WTC11 (cell line): Measurements from ENCODE around the gene RAP2A.

Source experiments
- ATF2 ChIP-seq: sonication (generic); formaldehyde crosslinking; IDR thresholded peaks from 2 replicates; pipeline ENCODE4 v1.8.1; 2022; ENCODE audit warnings: low read depth, missing genetic modification reagents, borderline replicate concordance
- CDX4 ChIP-seq: fragments of 250-450 bp; sonication (Bioruptor Pico); IDR thresholded peaks from 2 replicates; pipeline ENCODE4 v1.9.0; 2021; ENCODE audit warnings: moderate library complexity, mild to moderate bottlenecking, inconsistent platforms, borderline replicate concordance
- CREM ChIP-seq: sonication (generic); formaldehyde crosslinking; IDR thresholded peaks from 2 replicates; pipeline ENCODE4 v1.8.1; 2022; ENCODE audit warnings: mild to moderate bottlenecking, missing genetic modification reagents, moderate library complexity
- ELF4 ChIP-seq: sonication (generic); formaldehyde crosslinking; IDR thresholded peaks from 2 replicates; pipeline ENCODE4 v1.8.1; 2022; ENCODE audit warnings: low read depth, mild to moderate bottlenecking, moderate library complexity, missing genetic modification reagents
- JUN ChIP-seq: sonication (generic); formaldehyde crosslinking; IDR thresholded peaks from 2 replicates; pipeline ENCODE4 v1.8.0; 2023; ENCODE audit warnings: mild to moderate bottlenecking, missing genetic modification reagents
- SP1 ChIP-seq: sonication (generic); formaldehyde crosslinking; conservative IDR thresholded peaks from 2 replicates; pipeline ENCODE4 v1.8.1; 2022; ENCODE audit warnings: missing genetic modification reagents
- TP53 ChIP-seq: sonication (generic); formaldehyde crosslinking; IDR thresholded peaks from 2 replicates; pipeline ENCODE4 v1.8.1; 2023; ENCODE audit warnings: mild to moderate bottlenecking, missing genetic modification reagents
- ZBTB43 ChIP-seq: sonication (generic); formaldehyde crosslinking; IDR thresholded peaks from 2 replicates; pipeline ENCODE4 v1.8.1; 2023; ENCODE audit warnings: mild to moderate bottlenecking, missing genetic modification reagents
- ZNF281 ChIP-seq: sonication (generic); formaldehyde crosslinking; IDR thresholded peaks from 2 replicates; pipeline ENCODE4 v1.8.0; 2023; ENCODE audit warnings: mild to moderate bottlenecking, missing genetic modification reagents
- TF ChIP-seq, protein P1 (sequence below): fragments of 200-600 bp; IDR thresholded peaks from 2 replicates; pipeline ENCODE4 v1.8.0; 2022; ENCODE audit warnings: antibody characterized with exemption
- TF ChIP-seq, protein P2 (sequence below): sonication (generic); formaldehyde crosslinking; conservative IDR thresholded peaks from 2 replicates; pipeline ENCODE4 v1.8.1; 2022; ENCODE audit warnings: mild to moderate bottlenecking, missing genetic modification reagents
- TF ChIP-seq, protein P3 (sequence below): sonication (generic); formaldehyde crosslinking; IDR thresholded peaks from 2 replicates; pipeline ENCODE4 v1.8.0; 2022; ENCODE audit warnings: mild to moderate bottlenecking, missing genetic modification reagents

GRCh38 chr13:97385146-97385545, 48.8 kb upstream of the RAP2A start:
- TF ChIP-seq, protein P1, sequence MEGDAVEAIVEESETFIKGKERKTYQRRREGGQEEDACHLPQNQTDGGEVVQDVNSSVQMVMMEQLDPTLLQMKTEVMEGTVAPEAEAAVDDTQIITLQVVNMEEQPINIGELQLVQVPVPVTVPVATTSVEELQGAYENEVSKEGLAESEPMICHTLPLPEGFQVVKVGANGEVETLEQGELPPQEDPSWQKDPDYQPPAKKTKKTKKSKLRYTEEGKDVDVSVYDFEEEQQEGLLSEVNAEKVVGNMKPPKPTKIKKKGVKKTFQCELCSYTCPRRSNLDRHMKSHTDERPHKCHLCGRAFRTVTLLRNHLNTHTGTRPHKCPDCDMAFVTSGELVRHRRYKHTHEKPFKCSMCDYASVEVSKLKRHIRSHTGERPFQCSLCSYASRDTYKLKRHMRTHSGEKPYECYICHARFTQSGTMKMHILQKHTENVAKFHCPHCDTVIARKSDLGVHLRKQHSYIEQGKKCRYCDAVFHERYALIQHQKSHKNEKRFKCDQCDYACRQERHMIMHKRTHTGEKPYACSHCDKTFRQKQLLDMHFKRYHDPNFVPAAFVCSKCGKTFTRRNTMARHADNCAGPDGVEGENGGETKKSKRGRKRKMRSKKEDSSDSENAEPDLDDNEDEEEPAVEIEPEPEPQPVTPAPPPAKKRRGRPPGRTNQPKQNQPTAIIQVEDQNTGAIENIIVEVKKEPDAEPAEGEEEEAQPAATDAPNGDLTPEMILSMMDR = no peak
- TF ChIP-seq, protein P2, sequence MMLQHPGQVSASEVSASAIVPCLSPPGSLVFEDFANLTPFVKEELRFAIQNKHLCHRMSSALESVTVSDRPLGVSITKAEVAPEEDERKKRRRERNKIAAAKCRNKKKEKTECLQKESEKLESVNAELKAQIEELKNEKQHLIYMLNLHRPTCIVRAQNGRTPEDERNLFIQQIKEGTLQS = no peak
- TF ChIP-seq CREM (no peak), TP53 (CRISPR knock-in tag) (no peak), ATF2 (CRISPR knock-in tag) (no peak), SP1 (CRISPR knock-in tag) (no peak), ZBTB43 (CRISPR knock-in tag) (no peak), ELF4 (CRISPR knock-in tag) (no peak), ZNF281 (CRISPR knock-in tag) (no peak), JUN (CRISPR knock-in tag) (no peak), CDX4 (CRISPR knock-in tag) (no peak)
- TF ChIP-seq, protein P3, sequence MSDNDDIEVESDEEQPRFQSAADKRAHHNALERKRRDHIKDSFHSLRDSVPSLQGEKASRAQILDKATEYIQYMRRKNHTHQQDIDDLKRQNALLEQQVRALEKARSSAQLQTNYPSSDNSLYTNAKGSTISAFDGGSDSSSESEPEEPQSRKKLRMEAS (CRISPR knock-in tag) = no peak
